WTC11 (cell line): ENCODE measurements around the gene SLC51B.

Experiments
- CTCF ChIP-seq: fragments of 200-600 bp; IDR thresholded peaks from 2 replicates; pipeline ENCODE4 v1.8.0; 2022; ENCODE audit warnings: antibody characterized with exemption
- MLX ChIP-seq: sonication (generic); formaldehyde crosslinking; IDR thresholded peaks from 2 replicates; pipeline ENCODE4 v1.8.1; 2023; ENCODE audit warnings: mild to moderate bottlenecking, missing genetic modification reagents, moderate library complexity
- NFATC4 ChIP-seq: fragments of 250-450 bp; sonication (Bioruptor Pico); IDR thresholded peaks from 2 replicates; pipeline ENCODE4 v1.9.0; 2021; ENCODE audit warnings: mild to moderate bottlenecking
- NFYB ChIP-seq: sonication (generic); formaldehyde crosslinking; conservative IDR thresholded peaks from 2 replicates; pipeline ENCODE4 v1.8.0; 2022; ENCODE audit warnings: low read depth, missing genetic modification reagents

GRCh38 chr15:65083262-65083701 is 38.1 kb downstream of the SLC51B start:
- TF ChIP-seq NFYB (no peak), CTCF (no peak), NFATC4 (CRISPR knock-in tag) (no peak), MLX (CRISPR knock-in tag) (no peak)
